GM12878 (cell line): Measurements from ENCODE around the gene TMEM252. TPM values are rescaled to one million over a fixed set of nuclear protein-coding genes. Genes with fewer than 3 reads are reported as not detected.

Experiments used
- ATAC-seq: fragments of 200-7000 bp; cut with Tn5 transposase; 3 replicates; pipeline ENCODE4 v1.9.1; 2020; ENCODE audit warnings: mild to moderate bottlenecking, moderate library complexity
- BruUV-seq: library from RNA; stranded (reverse); fragments of 400-500 nt; replicated peaks from 2 replicates; lab custom pipeline; 2021; lab: Mats Ljungman, UMichigan
- CTCF ChIA-PET: fragments of 300-600 bp; sonication (Branson Sonifier 250); formaldehyde crosslinking; extraction: SDS; loops from one replicate; lab custom pipeline; 2021; ENCODE audit warnings: inconsistent platforms; lab: Yijun Ruan, JAX
- POLR2A ChIA-PET: fragments of 350-600 bp; formaldehyde crosslinking; extraction: SDS; loops from one replicate; lab custom pipeline; 2021; ENCODE audit warnings: inconsistent platforms; lab: Charles Lee
- RAD21 ChIA-PET: fragments of 300-600 bp; sonication (Branson Sonifier 250); formaldehyde crosslinking; loops from one replicate; lab custom pipeline; 2023; ENCODE audit warnings: antibody characterized with exemption; ENCODE audit not compliant: unreplicated experiment; lab: Charles Lee
- SMC1A ChIA-PET: fragments of 300-600 bp; sonication (Branson Sonifier 250); formaldehyde crosslinking; loops from one replicate; lab custom pipeline; 2023; ENCODE audit not compliant: unreplicated experiment, uncharacterized antibody; lab: Charles Lee
- DNase-seq: peaks from one replicate; pipeline ENCODE4 v3.0.0-alpha.2; 2011; ENCODE audit warnings: low read depth, low spot score
- FAIRE-seq: peaks from 3 replicates; lab custom pipeline; 2011; peaks lifted over from hg19 to GRCh38; lab: Jason Lieb, UNC
- H2AFZ ChIP-seq: 2 replicates; pipeline ENCODE4 v1.6.0; 2011; ENCODE audit warnings: low read depth, low read length, control low read depth; ENCODE audit not compliant: control insufficient read depth
- H3K27ac ChIP-seq: 2 replicates; pipeline ENCODE4 v1.5.1; 2011; ENCODE audit warnings: control low read depth; ENCODE audit not compliant: control insufficient read depth, insufficient read depth
- H3K27me3 ChIP-seq, 2 experiments: replicated peaks in 1 of 2; 2 replicates each; pipeline versions ENCODE4 v1.6.0 to v1.6.1; 2011; ENCODE audit warnings: low read length in 1 of 2; ENCODE audit not compliant: control insufficient read depth in 2 of 2, insufficient read depth in 2 of 2
- H3K36me3 ChIP-seq, 2 experiments: 2 replicates each; pipeline ENCODE4 v1.5.1; 2011; ENCODE audit warnings: low read length in 1 of 2; ENCODE audit not compliant: control insufficient read depth in 2 of 2, insufficient read depth in 2 of 2
- H3K4me1 ChIP-seq: 2 replicates; pipeline ENCODE4 v1.6.1; 2011; ENCODE audit warnings: mild to moderate bottlenecking, low read length, moderate library complexity, mixed read lengths; ENCODE audit not compliant: control insufficient read depth, insufficient read depth
- H3K4me2 ChIP-seq: 2 replicates; pipeline ENCODE4 v1.6.0; 2011; ENCODE audit warnings: control low read depth; ENCODE audit not compliant: control insufficient read depth, insufficient read depth
- H3K4me3 ChIP-seq: fragments of 200-600 bp; sonication (generic); 2 replicates; pipeline ENCODE4 v1.5.1; 2016
- H3K79me2 ChIP-seq: 2 replicates; pipeline ENCODE4 v1.6.0; 2011; ENCODE audit warnings: low read length; ENCODE audit not compliant: control insufficient read depth, insufficient read depth
- H3K9ac ChIP-seq: 2 replicates; pipeline ENCODE4 v1.8.0; 2011; ENCODE audit warnings: low read length, control low read depth, mixed read lengths; ENCODE audit not compliant: control insufficient read depth, insufficient read depth
- H3K9me3 ChIP-seq: replicated peaks from 3 replicates; pipeline ENCODE4 v1.5.1; 2011; ENCODE audit warnings: mild to moderate bottlenecking, low read length; ENCODE audit not compliant: control insufficient read depth, insufficient read depth
- H4K20me1 ChIP-seq: 2 replicates; pipeline ENCODE4 v1.6.0; 2011; ENCODE audit not compliant: control insufficient read depth, insufficient read depth
- BMI1 ChIP-seq: fragments of 450-650 bp; IDR thresholded peaks from 2 replicates; pipeline ENCODE4 v1.6.1; 2016; ENCODE audit warnings: mild to moderate bottlenecking, moderate library complexity, borderline replicate concordance
- CBFB ChIP-seq: IDR thresholded peaks from 2 replicates; pipeline ENCODE4 v1.6.1; 2016; ENCODE audit warnings: antibody characterized with exemption, low read depth
- CREB1 ChIP-seq: IDR thresholded peaks from 2 replicates; pipeline ENCODE4 v1.6.1; 2012; ENCODE audit warnings: low read depth, mild to moderate bottlenecking, inconsistent platforms
- IKZF1 ChIP-seq: fragments of 450-650 bp; conservative IDR thresholded peaks from 2 replicates; pipeline ENCODE4 v1.6.1; 2017; ENCODE audit warnings: antibody characterized with exemption, mild to moderate bottlenecking
- JUNB ChIP-seq: IDR thresholded peaks from 2 replicates; pipeline ENCODE4 v1.6.1; 2016; ENCODE audit warnings: antibody characterized with exemption, mild to moderate bottlenecking
- MTA3 ChIP-seq: IDR thresholded peaks from 2 replicates; pipeline ENCODE4 v1.6.1; 2012; ENCODE audit warnings: low read length, inconsistent platforms, borderline replicate concordance
- NFIC ChIP-seq: IDR thresholded peaks from 2 replicates; pipeline ENCODE4 v1.6.1; 2012; ENCODE audit warnings: low read depth, mild to moderate bottlenecking, inconsistent platforms, low read length, moderate library complexity
- NFYB ChIP-seq: IDR thresholded peaks from 2 replicates; pipeline ENCODE4 v1.6.1; 2011; ENCODE audit warnings: low read depth, mild to moderate bottlenecking, low read length, improper control_type of control experiment, moderate library complexity; ENCODE audit not compliant: insufficient read depth
- PML ChIP-seq: IDR thresholded peaks from 2 replicates; pipeline ENCODE4 v1.6.1; 2012; ENCODE audit warnings: low read length, inconsistent platforms
- RAD21 ChIP-seq: IDR thresholded peaks from 2 replicates; pipeline ENCODE4 v1.6.1; 2011; ENCODE audit warnings: mild to moderate bottlenecking, low read depth, low read length, moderate library complexity; ENCODE audit not compliant: insufficient read depth
- RELA ChIP-seq: fragments of 450-650 bp; IDR thresholded peaks from 2 replicates; pipeline ENCODE4 v1.8.0; 2014; ENCODE audit warnings: borderline replicate concordance; ENCODE audit not compliant: partially characterized antibody
- RFX5 ChIP-seq: IDR thresholded peaks from 2 replicates; pipeline ENCODE4 v1.6.1; 2011; ENCODE audit warnings: low read depth, low read length, improper control_type of control experiment
- SMARCA5 ChIP-seq: fragments of 450-650 bp; IDR thresholded peaks from 2 replicates; pipeline ENCODE4 v1.6.1; 2017; ENCODE audit warnings: mild to moderate bottlenecking
- ZNF217 ChIP-seq: fragments of 450-650 bp; IDR thresholded peaks from 2 replicates; pipeline ENCODE4 v1.6.1; 2017; ENCODE audit warnings: antibody characterized with exemption, mild to moderate bottlenecking
- ZNF24 ChIP-seq: fragments of 450-650 bp; IDR thresholded peaks from 2 replicates; pipeline ENCODE4 v1.6.1; 2017; ENCODE audit warnings: antibody characterized with exemption, mild to moderate bottlenecking
- ZNF384 ChIP-seq: IDR thresholded peaks from 2 replicates; pipeline ENCODE4 v1.6.1; 2012; ENCODE audit warnings: low read depth, mild to moderate bottlenecking, low read length, improper control_type of control experiment, borderline replicate concordance
- WGBS: methylation state at CpG from one replicate; pipeline ENCODE4 v1.1.6; 2016; ENCODE audit warnings: low lambda C conversion rate; ENCODE audit not compliant: insufficient replicate concordance, insufficient coverage; ENCODE audit errors: missing lambda C conversion rate; 5-methylcytosine and 5-hydroxymethylcytosine counted together
- in situ Hi-C: fragments of 300-500 bp; cut with MboI; formaldehyde crosslinking; loops from 9 replicates; pipeline ENCODE4 v1.14.3; 2018; ENCODE audit warnings: mixed read lengths
- intact Hi-C: fragments of 100-400 bp; cut with micrococcal nuclease; formaldehyde crosslinking; loops from one replicate; pipeline ENCODE4 v1.14.2; 2022; ENCODE audit not compliant: unreplicated experiment
- polyA plus RNA-seq, 11 experiments: library from polyadenylated mRNA; depleted of rRNA in 4 of 11; unstranded in 6 of 11; stranded (reverse) in 5 of 11; fragments of >200 nt; fragmentation: Nextera tagmentation in 4 of 11; fragmentation: Illumina TruSeq in 1 of 11; extraction: Ambion mirVana in 4 of 11; extraction: Trizol in 1 of 11; gene quantifications; 1 replicate in 1 of 11; 2 replicates in 10 of 11; pipeline versions ENCODE4 v1.2.1 to v1.2.3, GENCODE V29; 2011 to 2016; ENCODE audit warnings: inconsistent platforms in 2 of 11, missing spikeins in 2 of 11, low read depth in 1 of 11
- total RNA-seq, 4 experiments: library from RNA; depleted of rRNA in 3 of 4; stranded (reverse); fragments of >200 nt in 3 of 4; fragmentation: Illumina TruSeq in 1 of 4; extraction: Trizol in 1 of 4; gene quantifications; 2 replicates each; pipeline versions ENCODE4 v1.2.1 to v1.2.3, GENCODE V29; 2013 to 2021
- TF ChIP-seq, protein P1 (sequence below): IDR thresholded peaks from 2 replicates; pipeline ENCODE4 v1.6.1; 2012; ENCODE audit warnings: low read depth, low read length, improper control_type of control experiment
- TF ChIP-seq, protein P2 (sequence below): IDR thresholded peaks from 2 replicates; pipeline ENCODE4 v1.6.1; 2011; ENCODE audit warnings: low read depth, low read length, improper control_type of control experiment, borderline replicate concordance
- TF ChIP-seq, protein P3 (sequence below): IDR thresholded peaks from 2 replicates; pipeline ENCODE4 v1.6.1; 2011; ENCODE audit warnings: borderline replicate concordance, low read depth, mild to moderate bottlenecking, moderate library complexity, mixed read lengths, low read length; ENCODE audit not compliant: insufficient read depth; ENCODE audit errors: extremely low read length
- TF ChIP-seq, protein P4 (sequence below): fragments of 450-650 bp; IDR thresholded peaks from 2 replicates; pipeline ENCODE4 v1.6.1; 2014; ENCODE audit warnings: mild to moderate bottlenecking

TMEM252 gene
- total and polyA plus RNA-seq, 10 of the 15 experiments (the other 5 are each of a cell fraction or from before 2014, with no cell fraction given), result not detected

DNA sequence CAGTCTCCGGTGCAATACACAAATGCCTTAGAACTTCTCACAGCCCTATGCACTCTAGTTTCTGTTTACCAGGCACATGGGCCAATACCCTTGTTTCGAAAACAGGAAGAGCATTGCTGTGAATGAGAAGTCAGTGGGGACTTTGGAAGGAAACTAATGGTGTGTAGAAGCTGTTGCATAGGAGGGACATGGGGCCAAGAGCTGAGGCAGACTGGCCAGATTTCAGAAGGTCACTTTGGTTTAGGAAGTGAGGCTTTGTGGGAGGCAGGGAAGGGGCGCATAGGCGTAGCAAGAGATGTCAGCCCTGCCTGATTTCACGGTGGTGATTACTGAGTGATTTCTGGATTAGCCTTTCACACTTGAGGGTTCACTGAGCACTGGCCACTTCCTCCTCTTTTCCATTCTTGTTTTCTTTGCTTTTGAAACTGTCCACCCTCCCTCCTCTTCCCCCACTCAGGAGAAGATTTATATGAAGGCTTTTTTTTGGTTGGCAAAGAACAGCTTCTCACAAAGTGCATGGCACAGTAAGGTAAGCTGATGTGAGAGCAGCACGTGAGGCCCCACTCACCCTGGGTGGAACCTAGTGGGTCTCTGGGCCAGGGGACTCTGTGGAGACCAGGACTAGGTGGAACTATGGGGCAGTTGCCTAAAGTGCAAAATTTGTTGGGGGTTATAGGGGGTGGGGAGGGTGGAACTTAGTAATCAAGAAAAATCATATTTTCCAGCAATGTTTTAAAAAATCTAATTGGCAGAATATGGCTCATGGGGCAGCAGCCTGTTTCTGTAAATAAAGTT is 6.1 kb upstream of the TMEM252 start:
- Histone ChIP-seq H4K20me1 (no peaks in the 10 kb centered on the region), H3K27me3 (no peaks in the 10 kb centered on the region; a peak in 2 of 4 replicates), H3K36me3 (no peaks in the 10 kb centered on the region), H3K9ac (no peak overlapping the region; the same call in 1 of the 2 replicates), H3K4me2 (peak overlapping the region; percentile 43), H2AFZ (peak overlapping the region; percentile 64), H3K79me2 (no peaks in the 10 kb centered on the region), H3K4me1 (peaks cover 29% of the 10 kb centered on the region), H3K27ac (peak overlapping the region; percentile 88), H3K4me3 (peak overlapping the region; percentile 3; the same call in 1 of the 2 replicates), H3K9me3 (no peaks in the 10 kb centered on the region)
- intact Hi-C loops, result no loop called here
- in situ Hi-C loops, result loop anchor here (25.0 kb wide), 1 partner anchor 91 kb away; no protein-coding TSS in a partner anchor
- RAD21 ChIA-PET, result no interaction called here
- CTCF ChIA-PET, result interaction anchor here (1.1 kb wide), 1 partner anchor 506 kb away, joined by 3 read pairs; no protein-coding TSS in a partner anchor
- no TSS peak for BruUV-seq
- POLR2A ChIA-PET, result no interaction called here
- SMC1A ChIA-PET, result no interaction called here
- DNase-seq, result peak; percentile 86
- peak; percentile 93 for ATAC-seq
- WGBS, result 0% methylated on average over 6 of the region's 6 CpGs
- peak; percentile 92 for FAIRE-seq
- TF ChIP-seq, protein P1, sequence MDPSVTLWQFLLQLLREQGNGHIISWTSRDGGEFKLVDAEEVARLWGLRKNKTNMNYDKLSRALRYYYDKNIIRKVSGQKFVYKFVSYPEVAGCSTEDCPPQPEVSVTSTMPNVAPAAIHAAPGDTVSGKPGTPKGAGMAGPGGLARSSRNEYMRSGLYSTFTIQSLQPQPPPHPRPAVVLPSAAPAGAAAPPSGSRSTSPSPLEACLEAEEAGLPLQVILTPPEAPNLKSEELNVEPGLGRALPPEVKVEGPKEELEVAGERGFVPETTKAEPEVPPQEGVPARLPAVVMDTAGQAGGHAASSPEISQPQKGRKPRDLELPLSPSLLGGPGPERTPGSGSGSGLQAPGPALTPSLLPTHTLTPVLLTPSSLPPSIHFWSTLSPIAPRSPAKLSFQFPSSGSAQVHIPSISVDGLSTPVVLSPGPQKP, result no peak
- TF ChIP-seq RFX5 (no peak), ZNF384 (no peak), JUNB (peak; percentile 90), CBFB (peak; percentile 78), MTA3 (peak; percentile 84; the same call in 1 of the 2 replicates), IKZF1 (peak; percentile 95), CREB1 (peak; percentile 48; the same call in 1 of the 2 replicates), PML (no peak), NFYB (peak; percentile 53; the same call in 1 of the 2 replicates), RAD21 (no peak), RELA (no peak), ZNF217 (peak; percentile 89; the same call in 1 of the 2 replicates), ZNF24 (no peak), BMI1 (no peak), NFIC (peak; percentile 93), SMARCA5 (no peak)
- TF ChIP-seq, protein P2, sequence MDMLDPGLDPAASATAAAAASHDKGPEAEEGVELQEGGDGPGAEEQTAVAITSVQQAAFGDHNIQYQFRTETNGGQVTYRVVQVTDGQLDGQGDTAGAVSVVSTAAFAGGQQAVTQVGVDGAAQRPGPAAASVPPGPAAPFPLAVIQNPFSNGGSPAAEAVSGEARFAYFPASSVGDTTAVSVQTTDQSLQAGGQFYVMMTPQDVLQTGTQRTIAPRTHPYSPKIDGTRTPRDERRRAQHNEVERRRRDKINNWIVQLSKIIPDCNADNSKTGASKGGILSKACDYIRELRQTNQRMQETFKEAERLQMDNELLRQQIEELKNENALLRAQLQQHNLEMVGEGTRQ, result no peak
- TF ChIP-seq, protein P3, sequence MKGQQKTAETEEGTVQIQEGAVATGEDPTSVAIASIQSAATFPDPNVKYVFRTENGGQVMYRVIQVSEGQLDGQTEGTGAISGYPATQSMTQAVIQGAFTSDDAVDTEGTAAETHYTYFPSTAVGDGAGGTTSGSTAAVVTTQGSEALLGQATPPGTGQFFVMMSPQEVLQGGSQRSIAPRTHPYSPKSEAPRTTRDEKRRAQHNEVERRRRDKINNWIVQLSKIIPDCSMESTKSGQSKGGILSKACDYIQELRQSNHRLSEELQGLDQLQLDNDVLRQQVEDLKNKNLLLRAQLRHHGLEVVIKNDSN, result peak; percentile 38
- TF ChIP-seq, protein P4, sequence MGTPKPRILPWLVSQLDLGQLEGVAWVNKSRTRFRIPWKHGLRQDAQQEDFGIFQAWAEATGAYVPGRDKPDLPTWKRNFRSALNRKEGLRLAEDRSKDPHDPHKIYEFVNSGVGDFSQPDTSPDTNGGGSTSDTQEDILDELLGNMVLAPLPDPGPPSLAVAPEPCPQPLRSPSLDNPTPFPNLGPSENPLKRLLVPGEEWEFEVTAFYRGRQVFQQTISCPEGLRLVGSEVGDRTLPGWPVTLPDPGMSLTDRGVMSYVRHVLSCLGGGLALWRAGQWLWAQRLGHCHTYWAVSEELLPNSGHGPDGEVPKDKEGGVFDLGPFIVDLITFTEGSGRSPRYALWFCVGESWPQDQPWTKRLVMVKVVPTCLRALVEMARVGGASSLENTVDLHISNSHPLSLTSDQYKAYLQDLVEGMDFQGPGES, result no peak
